Endothelial cell of umbilical vein (primary cell): ENCODE measurements around the gene LDLRAD3.
A peak's percentile ranks its signal among the peaks of the same experiment; 100 is the strongest.

Experiments
- EZH2 ChIP-seq: IDR thresholded peaks from 2 replicates; pipeline ENCODE4 v1.6.1; 2012; ENCODE audit warnings: borderline replicate concordance, low read depth, mild to moderate bottlenecking, moderate library complexity, low read length, inconsistent platforms; ENCODE audit not compliant: severe bottlenecking
- JUN ChIP-seq: IDR thresholded peaks from 2 replicates; pipeline ENCODE4 v1.6.1; 2011; ENCODE audit warnings: borderline replicate concordance, low read depth; ENCODE audit not compliant: insufficient read length, insufficient read depth
- MYC ChIP-seq: IDR thresholded peaks from one replicate; pipeline ENCODE4 v1.6.1; 2011; ENCODE audit warnings: mild to moderate bottlenecking, low read depth, low read length
- POLR2A ChIP-seq: IDR thresholded peaks from 2 replicates; pipeline ENCODE4 v1.6.1; 2012; ENCODE audit warnings: low read depth, mild to moderate bottlenecking, control low read depth, low read length
- POLR2AphosphoS5 ChIP-seq: IDR thresholded peaks from 2 replicates; pipeline ENCODE4 v1.6.1; 2012; ENCODE audit warnings: low read depth, mild to moderate bottlenecking, control low read depth, low read length, moderate library complexity; ENCODE audit not compliant: insufficient read depth
- TF ChIP-seq, protein P1 (sequence below), 2 donors: IDR thresholded peaks; 1 replicate in 1 of 2; 2 replicates in 1 of 2; pipeline ENCODE4 v1.5.1; 2011; ENCODE audit warnings: low read length in 2 of 2, mild to moderate bottlenecking in 2 of 2, moderate library complexity in 2 of 2, control low read depth in 1 of 2, inconsistent platforms in 1 of 2, low read depth in 1 of 2; ENCODE audit not compliant: insufficient read depth in 1 of 2; ENCODE audit errors: extremely low read depth in 1 of 2
- TF ChIP-seq, protein P2 (sequence below): IDR thresholded peaks from 2 replicates; pipeline ENCODE4 v1.6.1; 2011; ENCODE audit not compliant: insufficient read depth, insufficient read length

GRCh38 chr11:36156161-36156816 lies 212.4 kb downstream of the LDLRAD3 start:
- no peak for TF ChIP-seq POLR2A
- TF ChIP-seq, protein P1, sequence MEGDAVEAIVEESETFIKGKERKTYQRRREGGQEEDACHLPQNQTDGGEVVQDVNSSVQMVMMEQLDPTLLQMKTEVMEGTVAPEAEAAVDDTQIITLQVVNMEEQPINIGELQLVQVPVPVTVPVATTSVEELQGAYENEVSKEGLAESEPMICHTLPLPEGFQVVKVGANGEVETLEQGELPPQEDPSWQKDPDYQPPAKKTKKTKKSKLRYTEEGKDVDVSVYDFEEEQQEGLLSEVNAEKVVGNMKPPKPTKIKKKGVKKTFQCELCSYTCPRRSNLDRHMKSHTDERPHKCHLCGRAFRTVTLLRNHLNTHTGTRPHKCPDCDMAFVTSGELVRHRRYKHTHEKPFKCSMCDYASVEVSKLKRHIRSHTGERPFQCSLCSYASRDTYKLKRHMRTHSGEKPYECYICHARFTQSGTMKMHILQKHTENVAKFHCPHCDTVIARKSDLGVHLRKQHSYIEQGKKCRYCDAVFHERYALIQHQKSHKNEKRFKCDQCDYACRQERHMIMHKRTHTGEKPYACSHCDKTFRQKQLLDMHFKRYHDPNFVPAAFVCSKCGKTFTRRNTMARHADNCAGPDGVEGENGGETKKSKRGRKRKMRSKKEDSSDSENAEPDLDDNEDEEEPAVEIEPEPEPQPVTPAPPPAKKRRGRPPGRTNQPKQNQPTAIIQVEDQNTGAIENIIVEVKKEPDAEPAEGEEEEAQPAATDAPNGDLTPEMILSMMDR (IDR thresholded peaks at IDR 0.05; ENCODE audit: extremely low read depth in 1 of 2, insufficient read depth in 1 of 2, low read depth in 1 of 2, low read length in 2 of 2), result no peak
- TF ChIP-seq POLR2AphosphoS5, result peak; percentile 63
- TF ChIP-seq EZH2, result no peak
- TF ChIP-seq MYC, result no peak
- TF ChIP-seq, protein P2, sequence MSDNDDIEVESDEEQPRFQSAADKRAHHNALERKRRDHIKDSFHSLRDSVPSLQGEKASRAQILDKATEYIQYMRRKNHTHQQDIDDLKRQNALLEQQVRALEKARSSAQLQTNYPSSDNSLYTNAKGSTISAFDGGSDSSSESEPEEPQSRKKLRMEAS, result no peak
- TF ChIP-seq JUN, result peak; percentile 44
